GM12878 (cell line): ENCODE results near the gene ZNF444. TPM values are rescaled to one million over a fixed set of nuclear protein-coding genes. Genes with fewer than 3 reads are reported as not detected.

Experiments used
- BCL11A ChIP-seq: IDR thresholded peaks from 2 replicates; pipeline ENCODE4 v1.6.1; 2011; ENCODE audit warnings: low read depth, low read length
- BMI1 ChIP-seq: fragments of 450-650 bp; IDR thresholded peaks from 2 replicates; pipeline ENCODE4 v1.6.1; 2016; ENCODE audit warnings: mild to moderate bottlenecking, moderate library complexity, borderline replicate concordance
- CHD1 ChIP-seq: IDR thresholded peaks from 2 replicates; pipeline ENCODE4 v1.6.1; 2012; ENCODE audit warnings: low read depth, low read length, improper control_type of control experiment
- HDGF ChIP-seq: fragments of 450-650 bp; IDR thresholded peaks from 2 replicates; pipeline ENCODE4 v1.6.1; 2016; ENCODE audit warnings: antibody characterized with exemption
- IKZF1 ChIP-seq: fragments of 450-650 bp; conservative IDR thresholded peaks from 2 replicates; pipeline ENCODE4 v1.6.1; 2017; ENCODE audit warnings: antibody characterized with exemption, mild to moderate bottlenecking
- KDM1A ChIP-seq: fragments of 200-600 bp; sonication (generic); IDR thresholded peaks from 2 replicates; pipeline ENCODE4 v1.6.1; 2016; ENCODE audit warnings: borderline replicate concordance
- MXI1 ChIP-seq: fragments of 150-350 bp; IDR thresholded peaks from 2 replicates; pipeline ENCODE4 v1.6.1; 2011; ENCODE audit warnings: low read depth, mild to moderate bottlenecking, inconsistent platforms, low read length, improper control_type of control experiment
- NBN ChIP-seq: fragments of 450-650 bp; IDR thresholded peaks from 2 replicates; pipeline ENCODE4 v1.6.1; 2016
- NFIC ChIP-seq: IDR thresholded peaks from 2 replicates; pipeline ENCODE4 v1.6.1; 2012; ENCODE audit warnings: low read depth, mild to moderate bottlenecking, inconsistent platforms, low read length, moderate library complexity
- SIN3A ChIP-seq: IDR thresholded peaks from 2 replicates; pipeline ENCODE4 v1.6.1; 2012; ENCODE audit warnings: low read depth, low read length, improper control_type of control experiment
- STAT3 ChIP-seq: IDR thresholded peaks from 2 replicates; pipeline ENCODE4 v1.6.1; 2011; ENCODE audit warnings: low read depth, low read length, improper control_type of control experiment
- SUZ12 ChIP-seq: fragments of 200-600 bp; sonication (generic); IDR thresholded peaks from one replicate; pipeline ENCODE4 v1.6.1; 2018; ENCODE audit warnings: antibody characterized with exemption, mild to moderate bottlenecking; ENCODE audit not compliant: unreplicated experiment
- YY1 ChIP-seq: IDR thresholded peaks from 2 replicates; pipeline ENCODE4 v1.6.1; 2011; ENCODE audit warnings: low read depth, mild to moderate bottlenecking, low read length
- ZNF207 ChIP-seq: fragments of 450-650 bp; IDR thresholded peaks from 2 replicates; pipeline ENCODE4 v1.6.1; 2014; ENCODE audit warnings: antibody characterized with exemption, mild to moderate bottlenecking, borderline replicate concordance
- polyA plus RNA-seq, 11 experiments: library from polyadenylated mRNA; depleted of rRNA in 4 of 11; unstranded in 6 of 11; stranded (reverse) in 5 of 11; fragments of >200 nt; fragmentation: Nextera tagmentation in 4 of 11; fragmentation: Illumina TruSeq in 1 of 11; extraction: Ambion mirVana in 4 of 11; extraction: Trizol in 1 of 11; gene quantifications; 1 replicate in 1 of 11; 2 replicates in 10 of 11; pipeline versions ENCODE4 v1.2.1 to v1.2.3, GENCODE V29; 2011 to 2016; ENCODE audit warnings: inconsistent platforms in 2 of 11, missing spikeins in 2 of 11, low read depth in 1 of 11
- total RNA-seq, 4 experiments: library from RNA; depleted of rRNA in 3 of 4; stranded (reverse); fragments of >200 nt in 3 of 4; fragmentation: Illumina TruSeq in 1 of 4; extraction: Trizol in 1 of 4; gene quantifications; 2 replicates each; pipeline versions ENCODE4 v1.2.1 to v1.2.3, GENCODE V29; 2013 to 2021
- TF ChIP-seq, protein P1 (sequence below): IDR thresholded peaks from 2 replicates; pipeline ENCODE4 v1.6.1; 2011; ENCODE audit warnings: borderline replicate concordance, low read depth, mild to moderate bottlenecking, moderate library complexity, low read length; ENCODE audit not compliant: insufficient read depth, poor library complexity, severe bottlenecking
- TF ChIP-seq, protein P2 (sequence below): fragments of 450-650 bp; formaldehyde crosslinking; IDR thresholded peaks from 2 replicates; pipeline ENCODE4 v1.4.0; 2022; ENCODE audit warnings: mild to moderate bottlenecking, moderate library complexity
- TF ChIP-seq, protein P3 (sequence below): fragments of 450-650 bp; formaldehyde crosslinking; IDR thresholded peaks from 2 replicates; pipeline ENCODE4 v1.4.0; 2020; ENCODE audit warnings: mild to moderate bottlenecking, moderate library complexity
- TF ChIP-seq, protein P4 (sequence below): IDR thresholded peaks from 2 replicates; pipeline ENCODE4 v1.6.1; 2012; ENCODE audit warnings: low read depth, low read length, improper control_type of control experiment

The ZNF444 gene
- total and polyA plus RNA-seq, 10 of the 15 experiments (the other 5 are each of a cell fraction or from before 2014, with no cell fraction given): 0.45 to 28.2 (median 11.6) TPM

DNA sequence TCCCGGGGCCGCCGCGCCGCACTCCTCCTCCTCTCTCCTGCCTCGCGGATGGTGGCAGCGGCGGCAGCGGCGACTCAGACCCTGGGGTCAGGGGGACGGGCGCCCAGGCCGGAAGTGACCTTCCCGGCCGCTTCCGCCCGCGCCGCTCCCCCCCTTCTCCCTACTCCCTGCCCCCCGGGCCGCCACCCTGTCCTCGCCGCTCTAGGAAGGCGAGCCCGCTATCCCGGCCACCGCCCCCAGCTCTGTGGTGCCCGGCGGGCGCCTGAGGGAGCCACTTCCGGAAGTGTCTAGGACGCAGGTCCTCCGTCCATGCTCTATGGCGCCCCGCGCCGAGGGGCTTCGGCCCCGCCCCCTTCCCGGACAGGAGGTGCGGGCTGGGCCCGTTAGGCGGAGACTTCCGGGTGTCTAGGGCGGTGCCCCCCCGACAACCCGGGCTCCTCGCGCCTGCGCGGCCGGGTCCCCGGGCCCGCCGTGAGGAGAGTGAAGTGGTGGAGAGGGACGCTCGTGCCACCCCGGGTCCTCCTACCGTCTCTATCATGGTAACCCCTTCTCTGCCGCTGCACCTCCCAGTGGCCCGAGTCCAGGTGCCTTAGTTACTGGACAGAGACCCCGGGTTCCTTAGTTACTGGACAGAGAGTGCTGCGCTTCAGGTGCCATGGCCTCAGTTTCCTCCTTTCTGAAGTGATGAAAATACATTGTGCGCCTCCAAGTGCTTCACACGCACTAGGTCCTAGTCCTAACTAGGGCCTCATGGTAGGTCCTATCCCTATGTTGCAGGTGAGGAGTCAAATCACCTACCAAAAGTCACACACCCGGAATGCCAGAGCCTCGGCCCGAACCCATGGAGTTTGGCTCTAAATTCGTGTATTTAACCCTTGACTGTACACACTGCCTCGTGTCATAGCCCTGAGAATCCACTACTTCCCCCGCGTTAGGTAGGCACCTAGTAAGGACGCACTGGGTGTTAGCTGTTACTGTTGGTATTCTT, 19.6 kb upstream of the ZNF444 start, which contains the start of gene ZNF787 (continued):
- TF ChIP-seq IKZF1 (peak; percentile 94), HDGF (peak; percentile 77; the same call in 1 of the 2 replicates), BCL11A (no peak), KDM1A (no peak), SUZ12 (no peak), BMI1 (no peak), MXI1 (peak; percentile 48; the same call in 1 of the 2 replicates), SIN3A (0 out of 2 replicates have a peak, but pooled peaks have one; percentile 69), STAT3 (no peak), NBN (peak; percentile 81; the same call in 1 of the 2 replicates), CHD1 (no peak), NFIC (no peak), YY1 (peak; percentile 56; the same call in 1 of the 2 replicates), ZNF207 (peak; percentile 81; the same call in 1 of the 2 replicates)
- TF ChIP-seq, protein P1, sequence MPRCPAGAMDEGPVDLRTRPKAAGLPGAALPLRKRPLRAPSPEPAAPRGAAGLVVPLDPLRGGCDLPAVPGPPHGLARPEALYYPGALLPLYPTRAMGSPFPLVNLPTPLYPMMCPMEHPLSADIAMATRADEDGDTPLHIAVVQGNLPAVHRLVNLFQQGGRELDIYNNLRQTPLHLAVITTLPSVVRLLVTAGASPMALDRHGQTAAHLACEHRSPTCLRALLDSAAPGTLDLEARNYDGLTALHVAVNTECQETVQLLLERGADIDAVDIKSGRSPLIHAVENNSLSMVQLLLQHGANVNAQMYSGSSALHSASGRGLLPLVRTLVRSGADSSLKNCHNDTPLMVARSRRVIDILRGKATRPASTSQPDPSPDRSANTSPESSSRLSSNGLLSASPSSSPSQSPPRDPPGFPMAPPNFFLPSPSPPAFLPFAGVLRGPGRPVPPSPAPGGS: no peak
- TF ChIP-seq, protein P2, sequence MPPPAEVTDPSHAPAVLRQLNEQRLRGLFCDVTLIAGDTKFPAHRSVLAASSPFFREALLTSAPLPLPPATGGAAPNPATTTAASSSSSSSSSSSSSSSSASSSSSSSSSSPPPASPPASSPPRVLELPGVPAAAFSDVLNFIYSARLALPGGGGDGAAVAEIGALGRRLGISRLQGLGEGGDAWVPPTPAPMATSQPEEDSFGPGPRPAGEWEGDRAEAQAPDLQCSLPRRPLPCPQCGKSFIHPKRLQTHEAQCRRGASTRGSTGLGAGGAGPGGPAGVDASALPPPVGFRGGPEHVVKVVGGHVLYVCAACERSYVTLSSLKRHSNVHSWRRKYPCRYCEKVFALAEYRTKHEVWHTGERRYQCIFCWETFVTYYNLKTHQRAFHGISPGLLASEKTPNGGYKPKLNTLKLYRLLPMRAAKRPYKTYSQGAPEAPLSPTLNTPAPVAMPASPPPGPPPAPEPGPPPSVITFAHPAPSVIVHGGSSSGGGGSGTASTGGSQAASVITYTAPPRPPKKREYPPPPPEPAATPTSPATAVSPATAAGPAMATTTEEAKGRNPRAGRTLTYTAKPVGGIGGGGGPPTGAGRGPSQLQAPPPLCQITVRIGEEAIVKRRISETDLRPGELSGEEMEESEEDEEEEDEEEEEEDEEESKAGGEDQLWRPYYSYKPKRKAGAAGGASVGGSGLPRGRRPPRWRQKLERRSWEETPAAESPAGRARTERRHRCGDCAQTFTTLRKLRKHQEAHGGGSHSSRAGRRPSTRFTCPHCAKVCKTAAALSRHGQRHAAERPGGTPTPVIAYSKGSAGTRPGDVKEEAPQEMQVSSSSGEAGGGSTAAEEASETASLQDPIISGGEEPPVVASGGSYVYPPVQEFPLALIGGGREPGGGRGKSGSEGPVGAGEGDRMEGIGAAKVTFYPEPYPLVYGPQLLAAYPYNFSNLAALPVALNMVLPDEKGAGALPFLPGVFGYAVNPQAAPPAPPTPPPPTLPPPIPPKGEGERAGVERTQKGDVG: no peak
- TF ChIP-seq, protein P3, sequence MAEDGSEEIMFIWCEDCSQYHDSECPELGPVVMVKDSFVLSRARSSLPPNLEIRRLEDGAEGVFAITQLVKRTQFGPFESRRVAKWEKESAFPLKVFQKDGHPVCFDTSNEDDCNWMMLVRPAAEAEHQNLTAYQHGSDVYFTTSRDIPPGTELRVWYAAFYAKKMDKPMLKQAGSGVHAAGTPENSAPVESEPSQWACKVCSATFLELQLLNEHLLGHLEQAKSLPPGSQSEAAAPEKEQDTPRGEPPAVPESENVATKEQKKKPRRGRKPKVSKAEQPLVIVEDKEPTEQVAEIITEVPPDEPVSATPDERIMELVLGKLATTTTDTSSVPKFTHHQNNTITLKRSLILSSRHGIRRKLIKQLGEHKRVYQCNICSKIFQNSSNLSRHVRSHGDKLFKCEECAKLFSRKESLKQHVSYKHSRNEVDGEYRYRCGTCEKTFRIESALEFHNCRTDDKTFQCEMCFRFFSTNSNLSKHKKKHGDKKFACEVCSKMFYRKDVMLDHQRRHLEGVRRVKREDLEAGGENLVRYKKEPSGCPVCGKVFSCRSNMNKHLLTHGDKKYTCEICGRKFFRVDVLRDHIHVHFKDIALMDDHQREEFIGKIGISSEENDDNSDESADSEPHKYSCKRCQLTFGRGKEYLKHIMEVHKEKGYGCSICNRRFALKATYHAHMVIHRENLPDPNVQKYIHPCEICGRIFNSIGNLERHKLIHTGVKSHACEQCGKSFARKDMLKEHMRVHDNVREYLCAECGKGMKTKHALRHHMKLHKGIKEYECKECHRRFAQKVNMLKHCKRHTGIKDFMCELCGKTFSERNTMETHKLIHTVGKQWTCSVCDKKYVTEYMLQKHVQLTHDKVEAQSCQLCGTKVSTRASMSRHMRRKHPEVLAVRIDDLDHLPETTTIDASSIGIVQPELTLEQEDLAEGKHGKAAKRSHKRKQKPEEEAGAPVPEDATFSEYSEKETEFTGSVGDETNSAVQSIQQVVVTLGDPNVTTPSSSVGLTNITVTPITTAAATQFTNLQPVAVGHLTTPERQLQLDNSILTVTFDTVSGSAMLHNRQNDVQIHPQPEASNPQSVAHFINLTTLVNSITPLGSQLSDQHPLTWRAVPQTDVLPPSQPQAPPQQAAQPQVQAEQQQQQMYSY (CRISPR knock-in tag): no peak
- TF ChIP-seq, protein P4, sequence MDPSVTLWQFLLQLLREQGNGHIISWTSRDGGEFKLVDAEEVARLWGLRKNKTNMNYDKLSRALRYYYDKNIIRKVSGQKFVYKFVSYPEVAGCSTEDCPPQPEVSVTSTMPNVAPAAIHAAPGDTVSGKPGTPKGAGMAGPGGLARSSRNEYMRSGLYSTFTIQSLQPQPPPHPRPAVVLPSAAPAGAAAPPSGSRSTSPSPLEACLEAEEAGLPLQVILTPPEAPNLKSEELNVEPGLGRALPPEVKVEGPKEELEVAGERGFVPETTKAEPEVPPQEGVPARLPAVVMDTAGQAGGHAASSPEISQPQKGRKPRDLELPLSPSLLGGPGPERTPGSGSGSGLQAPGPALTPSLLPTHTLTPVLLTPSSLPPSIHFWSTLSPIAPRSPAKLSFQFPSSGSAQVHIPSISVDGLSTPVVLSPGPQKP: peak; percentile 86
